Stimulated activated CD8-positive, alpha-beta memory T cell treated with anti-CD3 and anti-CD28 coated beads, Interleukin-4, amount 100 ng/mL, for 1 hour (primary cell): Measurements from ENCODE around the gene INPP5D.
"Not testable (repeated sequence)": the region's sequence is repeated elsewhere in the genome, so short reads cannot be mapped to it uniquely, and the experiment has no call there.

ENCODE experiments used
- DNase-seq, 2 donors: peaks; one replicate each; pipeline ENCODE4 v3.0.0-alpha.2; 2020; ENCODE audit warnings: low read depth in 2 of 2, low spot score in 1 of 2

INPP5D gene

GRCh38 chr2:233092432-233093165 is 32.5 kb downstream of the INPP5D start:
- DNase-seq = no peak

DNA sequence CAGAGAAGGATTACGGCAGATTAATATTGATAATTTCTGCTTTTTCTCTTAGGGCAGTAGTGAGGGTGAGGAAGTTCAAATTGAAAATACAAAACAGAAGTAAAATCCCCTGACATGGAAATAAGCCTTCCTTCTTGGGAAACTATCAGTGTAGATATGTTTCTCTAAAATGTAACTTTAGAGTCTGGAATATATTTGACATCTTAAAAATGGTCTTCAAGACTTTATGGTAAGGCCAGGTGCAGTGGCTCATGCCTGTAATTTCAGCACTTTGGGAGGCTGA is 33.0 kb downstream of the INPP5D start:
- DNase-seq = no peak

DNA sequence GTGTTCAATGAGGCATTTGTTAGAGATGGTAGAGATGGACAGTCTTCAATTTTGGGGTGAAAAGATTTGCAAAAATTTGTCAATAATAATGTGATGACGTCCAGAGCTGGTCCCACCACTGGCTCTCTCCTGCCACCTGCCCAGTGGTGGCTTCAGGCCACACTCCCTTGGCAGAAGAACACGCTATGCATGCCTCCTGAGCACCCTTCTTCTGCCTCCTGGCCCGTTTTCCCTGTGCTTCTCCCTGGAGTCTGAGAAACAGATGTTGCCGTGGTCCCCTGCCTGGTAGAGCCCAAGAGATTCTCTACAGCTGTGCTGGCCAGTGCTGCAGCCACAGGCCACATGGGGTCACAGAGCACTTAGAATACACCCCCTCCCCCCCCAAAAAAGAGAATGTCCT is 33.6 kb downstream of the INPP5D start:
- DNase-seq = no peak

DNA sequence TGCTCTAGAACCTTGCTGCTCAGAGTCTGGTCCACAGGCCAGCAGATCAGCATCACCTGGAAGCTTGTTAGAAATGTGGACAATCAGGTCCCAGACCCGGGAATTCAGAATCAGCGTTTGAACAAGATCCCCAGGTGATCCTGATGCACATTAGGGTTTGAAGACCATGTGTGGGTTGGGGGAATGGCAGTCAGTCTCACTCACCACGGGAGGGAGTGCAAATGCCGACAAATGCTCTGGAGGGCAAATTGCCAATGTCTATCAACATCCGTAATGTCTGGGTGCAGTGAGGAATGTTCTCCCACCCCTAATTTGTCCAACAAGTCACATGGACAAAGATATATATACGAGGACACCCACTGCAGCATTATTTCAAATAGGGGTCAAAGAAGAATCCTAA is 34.5 kb downstream of the INPP5D start:
- DNase-seq = no peak

GRCh38 chr2:233096006-233096405 is 35.9 kb downstream of the INPP5D start:
- DNase-seq = no peak

DNA sequence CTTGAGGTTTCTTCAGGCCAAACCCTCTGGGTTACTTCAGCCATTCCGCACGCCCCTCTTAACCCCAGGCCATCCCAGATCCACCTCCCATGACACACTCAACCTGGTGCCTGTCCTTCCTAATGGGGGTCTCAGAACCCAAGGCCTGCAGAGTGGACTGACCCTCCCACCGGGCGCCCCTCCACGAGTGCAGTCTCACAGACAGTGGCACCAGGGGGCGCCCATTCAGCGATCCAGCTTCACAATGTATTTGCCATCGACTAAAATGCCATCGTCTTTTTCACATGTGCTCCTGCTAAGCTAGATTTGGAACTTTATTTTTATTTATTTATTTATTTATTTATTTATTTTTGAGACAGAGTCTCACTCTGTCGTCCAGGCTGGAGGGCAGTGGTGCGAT is 38.5 kb downstream of the INPP5D start:
- no peak for DNase-seq

DNA sequence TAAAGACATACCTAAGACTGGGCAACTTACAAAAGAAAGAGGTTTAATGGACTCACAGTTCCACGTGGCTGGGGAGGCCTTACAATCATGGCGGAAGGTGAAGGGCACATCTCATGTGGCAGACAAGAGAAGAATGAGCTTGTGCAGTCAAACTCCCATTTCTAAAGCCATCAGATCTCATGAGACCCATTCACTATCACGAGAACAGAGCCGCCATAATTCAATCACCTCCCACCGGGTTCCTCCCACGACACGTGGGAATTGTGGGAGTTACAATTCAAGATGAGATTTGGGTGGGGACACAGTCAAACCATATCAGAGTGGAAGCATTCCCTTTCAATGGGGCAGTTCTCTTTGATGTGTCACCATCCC is 39.7 kb downstream of the INPP5D start:
- not testable (repeated sequence) for DNase-seq

- DNase-seq = peak; percentile 43 to 49
Observed at GRCh38 chr2:233100192-233100998, 40.3 kb downstream of the INPP5D start.

- DNase-seq = no peak
Observed at GRCh38 chr2:233101141-233101540, 41.0 kb downstream of the INPP5D start.

GRCh38 chr2:233101816-233102215 is 41.7 kb downstream of the INPP5D start:
- DNase-seq = no peak

GRCh38 chr2:233105156-233105895 is 45.2 kb downstream of the INPP5D start:
- DNase-seq = no peak

DNA sequence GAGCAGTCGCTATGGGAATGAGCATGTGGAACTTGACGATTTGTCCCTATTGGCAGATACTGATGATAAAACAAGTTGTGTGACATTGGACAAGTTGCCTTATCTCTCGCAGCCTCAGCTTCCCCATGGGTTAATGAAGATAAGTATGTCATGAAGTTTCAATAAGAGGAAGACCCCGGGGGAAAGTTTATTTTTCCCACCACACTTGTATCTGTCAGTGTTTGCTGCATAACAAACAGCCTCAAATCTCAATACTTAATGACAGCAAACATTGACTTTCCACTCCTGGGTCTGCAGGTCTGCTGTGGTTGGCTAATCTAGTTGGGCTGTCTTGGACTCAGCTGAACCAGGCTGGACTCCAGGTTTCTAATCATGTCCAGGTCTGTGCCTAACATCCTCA is 45.8 kb downstream of the INPP5D start:
- no peak for DNase-seq

GRCh38 chr2:233107011-233107410 is 46.9 kb downstream of the INPP5D start:
- no peak for DNase-seq

DNA sequence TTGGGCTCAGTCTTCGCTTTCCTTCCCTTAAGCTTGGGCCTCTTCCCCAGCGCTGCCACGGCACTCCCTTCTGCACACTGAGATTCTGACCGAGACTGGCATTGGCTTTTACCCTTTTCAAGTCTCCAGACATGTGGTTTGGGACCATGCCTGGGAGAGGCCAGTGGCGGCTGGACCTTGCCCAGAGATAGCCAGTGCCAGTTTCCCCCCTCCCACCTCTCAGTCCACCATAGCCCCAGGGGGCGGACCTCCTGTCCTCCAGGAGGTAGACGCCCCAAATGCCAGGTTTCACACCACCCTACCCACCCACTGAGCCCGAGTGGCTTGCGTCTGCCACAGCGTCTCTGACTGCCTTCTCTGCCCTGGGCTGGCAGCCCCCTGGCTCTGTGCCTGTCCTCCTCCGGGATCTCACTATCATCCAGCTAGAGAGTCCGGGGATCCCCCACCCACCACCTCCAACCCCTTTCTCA is 47.7 kb downstream of the INPP5D start:
- DNase-seq = no peak

GRCh38 chr2:233108611-233109490 is 48.7 kb downstream of the INPP5D start:
- no peak for DNase-seq

DNA sequence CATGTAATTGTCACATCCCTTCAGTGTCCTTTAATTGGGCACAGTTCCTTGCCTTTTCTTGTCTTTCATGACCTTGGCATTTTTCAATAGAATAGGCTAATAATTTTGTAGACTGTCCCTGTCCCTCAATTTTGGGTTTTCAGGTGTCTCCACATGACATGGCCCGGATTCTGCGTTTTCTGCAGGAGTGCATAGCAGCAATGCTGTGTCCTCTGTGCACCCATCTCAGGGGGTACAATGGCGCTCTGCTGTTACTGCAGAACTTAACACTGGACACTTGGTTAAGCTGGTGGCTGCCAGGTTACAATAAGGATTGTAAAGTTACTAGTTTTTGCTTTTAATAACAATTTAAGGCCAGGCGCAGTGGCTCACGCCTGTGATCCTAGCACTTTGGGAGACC is 51.3 kb downstream of the INPP5D start:
- no peak for DNase-seq

DNA sequence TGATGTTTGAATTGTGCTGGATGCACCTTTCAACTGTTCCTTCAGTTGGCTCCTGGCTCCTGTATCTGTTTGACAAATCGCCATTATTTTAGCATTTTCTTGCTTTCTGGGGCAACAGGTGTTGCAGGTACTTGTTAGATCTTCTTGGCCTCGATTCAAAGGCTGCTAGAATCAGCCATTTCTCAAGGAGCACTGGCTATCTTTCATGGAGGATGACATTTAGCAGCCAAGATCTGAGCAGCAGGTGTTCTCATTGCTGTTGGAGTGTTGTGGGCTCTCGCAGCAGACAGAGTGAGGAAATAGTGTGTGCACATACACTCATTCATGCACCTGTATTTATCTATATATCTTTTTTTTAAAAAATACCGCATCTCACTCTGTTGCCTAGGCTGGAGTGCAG is 52.2 kb downstream of the INPP5D start:
- DNase-seq = no peak

DNA sequence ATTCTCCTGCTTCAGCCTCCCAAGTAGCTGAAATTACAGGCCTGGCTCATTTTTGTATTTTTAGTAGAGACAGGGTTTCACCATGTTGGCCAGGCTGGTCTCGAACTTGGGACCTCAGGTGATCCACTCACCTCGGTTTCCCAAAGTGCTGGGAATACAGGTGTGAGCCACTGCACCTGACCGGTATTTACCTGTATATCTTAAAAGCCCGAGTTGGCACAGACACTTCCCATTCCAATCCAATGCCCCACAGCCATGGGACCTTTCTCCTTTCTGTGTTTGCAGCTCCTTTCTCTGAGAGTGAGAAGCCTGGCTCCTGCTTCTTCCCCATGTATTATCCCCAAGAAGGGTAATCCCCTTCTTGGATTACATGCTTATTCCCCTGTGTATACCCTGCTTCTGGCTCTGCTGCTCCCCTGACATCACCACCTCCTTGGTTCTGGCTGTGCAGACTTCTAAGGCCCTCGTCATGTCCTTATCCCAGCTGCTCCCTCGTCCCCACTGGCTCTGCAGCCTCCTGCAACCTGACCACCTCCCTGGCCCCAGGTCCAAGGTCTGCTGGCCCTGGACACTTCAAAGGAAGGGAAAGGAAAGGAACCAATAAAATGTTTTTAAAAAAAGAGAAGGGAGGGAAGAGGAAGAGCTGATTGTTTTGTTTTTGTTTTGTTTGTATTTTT is 52.8 kb downstream of the INPP5D start:
- DNase-seq = no peak

- DNase-seq = no peak
Observed at GRCh38 chr2:233114421-233114861, 54.3 kb downstream of the INPP5D start.

- no peak for DNase-seq
Observed at GRCh38 chr2:233115121-233115520, 55.0 kb downstream of the INPP5D start.
